Peyer's patch (tissue), 4 donors: ENCODE results near the gene MAP6D1.

Source experiments
- POLR2A ChIP-seq, 2 donors: fragments of 450-650 bp; IDR thresholded peaks; one replicate each; pipeline ENCODE4 v1.5.1; 2017; ENCODE audit warnings: antibody characterized with exemption in 2 of 2, mild to moderate bottlenecking in 2 of 2, moderate library complexity in 2 of 2
- TF ChIP-seq, protein P1 (sequence below), 6 experiments: fragments of 450-650 bp in 4 of 6; fragments of 200-600 bp in 2 of 6; sonication (generic) in 1 of 6; IDR thresholded peaks; one replicate each; pipeline ENCODE4 v1.5.1; 2017 to 2019; ENCODE audit warnings: antibody characterized with exemption in 6 of 6, mild to moderate bottlenecking in 3 of 6, moderate library complexity in 1 of 6

DNA sequence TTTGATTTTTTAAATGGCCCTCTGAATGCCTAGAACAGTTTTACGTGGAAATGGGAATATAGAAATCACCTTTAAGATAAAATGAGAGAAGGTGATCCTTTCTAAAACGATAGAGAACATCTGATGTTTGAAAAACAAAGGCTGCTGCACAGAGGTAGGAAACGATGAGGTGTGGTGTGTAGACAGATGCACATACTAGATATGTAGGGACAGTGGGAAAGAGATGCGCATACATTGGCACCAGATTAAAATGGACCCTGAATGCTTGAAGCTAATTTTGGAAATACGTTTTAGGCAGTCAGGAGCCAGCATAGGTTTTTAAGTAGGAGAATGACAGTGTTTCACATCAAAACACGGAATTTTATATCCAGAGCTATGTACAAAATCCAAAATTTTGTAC, 29.0 kb downstream of the MAP6D1 start:
- TF ChIP-seq, protein P1, sequence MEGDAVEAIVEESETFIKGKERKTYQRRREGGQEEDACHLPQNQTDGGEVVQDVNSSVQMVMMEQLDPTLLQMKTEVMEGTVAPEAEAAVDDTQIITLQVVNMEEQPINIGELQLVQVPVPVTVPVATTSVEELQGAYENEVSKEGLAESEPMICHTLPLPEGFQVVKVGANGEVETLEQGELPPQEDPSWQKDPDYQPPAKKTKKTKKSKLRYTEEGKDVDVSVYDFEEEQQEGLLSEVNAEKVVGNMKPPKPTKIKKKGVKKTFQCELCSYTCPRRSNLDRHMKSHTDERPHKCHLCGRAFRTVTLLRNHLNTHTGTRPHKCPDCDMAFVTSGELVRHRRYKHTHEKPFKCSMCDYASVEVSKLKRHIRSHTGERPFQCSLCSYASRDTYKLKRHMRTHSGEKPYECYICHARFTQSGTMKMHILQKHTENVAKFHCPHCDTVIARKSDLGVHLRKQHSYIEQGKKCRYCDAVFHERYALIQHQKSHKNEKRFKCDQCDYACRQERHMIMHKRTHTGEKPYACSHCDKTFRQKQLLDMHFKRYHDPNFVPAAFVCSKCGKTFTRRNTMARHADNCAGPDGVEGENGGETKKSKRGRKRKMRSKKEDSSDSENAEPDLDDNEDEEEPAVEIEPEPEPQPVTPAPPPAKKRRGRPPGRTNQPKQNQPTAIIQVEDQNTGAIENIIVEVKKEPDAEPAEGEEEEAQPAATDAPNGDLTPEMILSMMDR (IDR thresholded peaks at IDR 0.05), result no peak
- TF ChIP-seq POLR2A (IDR thresholded peaks at IDR 0.05), result no peak
